ENCODE data around the gene ECSIT.
"Not testable (repeated sequence)": the region's sequence is repeated elsewhere in the genome, so short reads cannot be mapped to it uniquely, and the experiment has no call there.

Gene ECSIT

GRCh38 chr19:11574689-11575088 is 45.8 kb upstream of the ECSIT start:
- H3K79me2 ChIP-seq (ENCODE audit: insufficient read depth, low read length), result no peaks in the 10 kb centered on the region
- H2AFZ ChIP-seq (ENCODE audit: low read length), result no peak overlapping the region
- no peaks in the 10 kb centered on the region for H3K9me3 ChIP-seq (ENCODE audit: insufficient read depth, low read depth, low read length)
- H3K9ac ChIP-seq (ENCODE audit: low read depth, low read length, poor library complexity, severe bottlenecking), result no peak overlapping the region
- no peaks in the 10 kb centered on the region for H3K27me3 ChIP-seq (ENCODE audit: insufficient read depth, low read length, poor library complexity, severe bottlenecking)
- no peaks in the 10 kb centered on the region for H3K9me2 ChIP-seq (replicated peaks; ENCODE audit: low read depth, low read length)
- H3K4me3 ChIP-seq (ENCODE audit: low read length, poor library complexity, severe bottlenecking), result no peak overlapping the region
- no peak overlapping the region for H3K4me2 ChIP-seq (ENCODE audit: low read depth, low read length, poor library complexity, severe bottlenecking)
- no peaks in the 10 kb centered on the region for H3F3A ChIP-seq (ENCODE audit: low read depth)
- no peaks in the 10 kb centered on the region for H3K36me3 ChIP-seq (ENCODE audit: insufficient read depth, low read length)
- TF ChIP-seq CTCF (conservative IDR thresholded peaks at IDR 0.05; ENCODE audit: low read length) (no peak), EZH2phosphoT487 (IDR thresholded peaks at IDR 0.05; ENCODE audit: borderline replicate concordance) (no peak)
- H3K4me1 ChIP-seq (ENCODE audit: insufficient read depth, low read length, poor library complexity, severe bottlenecking), result peaks cover 3% of the 10 kb centered on the region
- H4K20me1 ChIP-seq (ENCODE audit: insufficient read depth, low read length, poor library complexity, severe bottlenecking), result no peaks in the 10 kb centered on the region

GRCh38 chr19:11573763-11574162 is 44.8 kb upstream of the ECSIT start:
- not testable (repeated sequence) for H4K20me1 ChIP-seq (ENCODE audit: insufficient read depth, low read length, poor library complexity, severe bottlenecking); H3K4me2 ChIP-seq (ENCODE audit: low read depth, low read length, poor library complexity, severe bottlenecking); H2AFZ ChIP-seq (ENCODE audit: low read length); H3K4me3 ChIP-seq (ENCODE audit: low read length, poor library complexity, severe bottlenecking); H3K27me3 ChIP-seq (ENCODE audit: insufficient read depth, low read length, poor library complexity, severe bottlenecking); H3K36me3 ChIP-seq (ENCODE audit: insufficient read depth, low read length); H3K4me1 ChIP-seq (ENCODE audit: insufficient read depth, low read length, poor library complexity, severe bottlenecking); H3K79me2 ChIP-seq (ENCODE audit: insufficient read depth, low read length); H3K9me2 ChIP-seq (replicated peaks; ENCODE audit: low read depth, low read length); H3K9me3 ChIP-seq (ENCODE audit: insufficient read depth, low read depth, low read length); H3F3A ChIP-seq (ENCODE audit: low read depth); H3K9ac ChIP-seq (ENCODE audit: low read depth, low read length, poor library complexity, severe bottlenecking)

- not testable (repeated sequence) for H3K4me2 ChIP-seq (ENCODE audit: low read depth, low read length, poor library complexity, severe bottlenecking); H3K27me3 ChIP-seq (ENCODE audit: insufficient read depth, low read length, poor library complexity, severe bottlenecking); H4K20me1 ChIP-seq (ENCODE audit: insufficient read depth, low read length, poor library complexity, severe bottlenecking); H3K9me3 ChIP-seq (ENCODE audit: insufficient read depth, low read depth, low read length); H3K9me2 ChIP-seq (replicated peaks; ENCODE audit: low read depth, low read length); H3F3A ChIP-seq (ENCODE audit: low read depth); H3K9ac ChIP-seq (ENCODE audit: low read depth, low read length, poor library complexity, severe bottlenecking); H3K4me1 ChIP-seq (ENCODE audit: insufficient read depth, low read length, poor library complexity, severe bottlenecking); H3K36me3 ChIP-seq (ENCODE audit: insufficient read depth, low read length); H3K79me2 ChIP-seq (ENCODE audit: insufficient read depth, low read length); H2AFZ ChIP-seq (ENCODE audit: low read length); H3K4me3 ChIP-seq (ENCODE audit: low read length, poor library complexity, severe bottlenecking)
Measured at GRCh38 chr19:11573354-11573753, 44.4 kb upstream of the ECSIT start.

GRCh38 chr19:11570039-11570462 is 41.1 kb upstream of the ECSIT start:
- Histone ChIP-seq H3F3A (ENCODE audit: low read depth) (no peaks in the 10 kb centered on the region), H3K9ac (ENCODE audit: low read depth, low read length, poor library complexity, severe bottlenecking) (no peak overlapping the region), H4K20me1 (ENCODE audit: insufficient read depth, low read length, poor library complexity, severe bottlenecking) (no peaks in the 10 kb centered on the region), H3K9me3 (ENCODE audit: insufficient read depth, low read depth, low read length) (no peaks in the 10 kb centered on the region), H3K79me2 (ENCODE audit: insufficient read depth, low read length) (no peaks in the 10 kb centered on the region), H3K27me3 (ENCODE audit: insufficient read depth, low read length, poor library complexity, severe bottlenecking) (no peaks in the 10 kb centered on the region), H3K36me3 (ENCODE audit: insufficient read depth, low read length) (no peaks in the 10 kb centered on the region), H2AFZ (ENCODE audit: low read length) (no peak overlapping the region), H3K9me2 (replicated peaks; ENCODE audit: low read depth, low read length) (no peaks in the 10 kb centered on the region), H3K4me2 (ENCODE audit: low read depth, low read length, poor library complexity, severe bottlenecking) (no peak overlapping the region), H3K4me3 (ENCODE audit: low read length, poor library complexity, severe bottlenecking) (no peak overlapping the region), H3K4me1 (ENCODE audit: insufficient read depth, low read length, poor library complexity, severe bottlenecking) (peaks cover 4% of the 10 kb centered on the region)
- TF ChIP-seq CTCF (conservative IDR thresholded peaks at IDR 0.05; ENCODE audit: low read length) (no peak), EZH2phosphoT487 (IDR thresholded peaks at IDR 0.05; ENCODE audit: borderline replicate concordance) (no peak)

Measured in Loucy (cell line).